ENCODE data around the gene CYP2A7. TPM values are rescaled to one million over a fixed set of nuclear protein-coding genes. Genes with fewer than 3 reads are reported as not detected.
"Not testable (repeated sequence)": the region's sequence is repeated elsewhere in the genome, so short reads cannot be mapped to it uniquely, and the experiment has no call there.

The CYP2A7 gene
- total RNA-seq, 1 donor, result not detected

- TF ChIP-seq CTCF (IDR thresholded peaks at IDR 0.05; ENCODE audit: insufficient read depth, low read depth, low read length), result no peak
- H3K4me3 ChIP-seq (ENCODE audit: low read depth, low read length), result no peak overlapping the region
- no peak for DNase-seq (ENCODE audit: low read depth)
Measured at GRCh38 chr19:40896418-40896796, 14.4 kb upstream of the CYP2A7 start.

GRCh38 chr19:40893112-40893511 lies 11.1 kb upstream of the CYP2A7 start:
- no peak for TF ChIP-seq CTCF (IDR thresholded peaks at IDR 0.05; ENCODE audit: insufficient read depth, low read depth, low read length)
- no peak for DNase-seq (ENCODE audit: low read depth)
- H3K4me3 ChIP-seq (ENCODE audit: low read depth, low read length), result no peak overlapping the region

- no peak for DNase-seq (ENCODE audit: low read depth)
- no peak overlapping the region for H3K4me3 ChIP-seq (ENCODE audit: low read depth, low read length)
- no peak for TF ChIP-seq CTCF (IDR thresholded peaks at IDR 0.05; ENCODE audit: insufficient read depth, low read depth, low read length)
Measured at GRCh38 chr19:40889366-40889765, 7.3 kb upstream of the CYP2A7 start.

GRCh38 chr19:40888191-40888590 lies 6.2 kb upstream of the CYP2A7 start:
- DNase-seq (ENCODE audit: low read depth), result no peak
- no peak overlapping the region for H3K4me3 ChIP-seq (ENCODE audit: low read depth, low read length)
- TF ChIP-seq CTCF (IDR thresholded peaks at IDR 0.05; ENCODE audit: insufficient read depth, low read depth, low read length), result no peak

GRCh38 chr19:40884187-40884931 lies 2.3 kb upstream of the CYP2A7 start:
- DNase-seq (ENCODE audit: low read depth); H3K4me3 ChIP-seq (ENCODE audit: low read depth, low read length): not testable (repeated sequence)

- not testable (repeated sequence) for DNase-seq (ENCODE audit: low read depth); H3K4me3 ChIP-seq (ENCODE audit: low read depth, low read length)
Measured at GRCh38 chr19:40879349-40879748, 2.7 kb downstream of the CYP2A7 start.

GRCh38 chr19:40875526-40875951 lies 6.5 kb downstream of the CYP2A7 start:
- H3K4me3 ChIP-seq (ENCODE audit: low read depth, low read length); DNase-seq (ENCODE audit: low read depth): not testable (repeated sequence)

- DNase-seq (ENCODE audit: low read depth); H3K4me3 ChIP-seq (ENCODE audit: low read depth, low read length): not testable (repeated sequence)
Measured at GRCh38 chr19:40874874-40875273, 7.2 kb downstream of the CYP2A7 start.

- not testable (repeated sequence) for DNase-seq (ENCODE audit: low read depth); H3K4me3 ChIP-seq (ENCODE audit: low read depth, low read length)
Measured at GRCh38 chr19:40873873-40874272, 8.2 kb downstream of the CYP2A7 start.

- DNase-seq (ENCODE audit: low read depth), result no peak
- no peak for TF ChIP-seq CTCF (IDR thresholded peaks at IDR 0.05; ENCODE audit: insufficient read depth, low read depth, low read length)
- no peak overlapping the region for H3K4me3 ChIP-seq (ENCODE audit: low read depth, low read length)
Measured at GRCh38 chr19:40872209-40872608, 9.8 kb downstream of the CYP2A7 start.

Data from fibroblast of villous mesenchyme (primary cell).